Measurements from ENCODE around the gene PALLD. TPM values are rescaled to one million over a fixed set of nuclear protein-coding genes. Genes with fewer than 3 reads are reported as not detected.
"Not testable (repeated sequence)": the region's sequence is repeated elsewhere in the genome, so short reads cannot be mapped to it uniquely, and the experiment has no call there.

The PALLD gene
- total RNA-seq, 5 donors from 2014 or later (not counting 1 experiment from before 2014, with no cell fraction given) = 0.56 to 1.9 (median 0.93) TPM

DNA sequence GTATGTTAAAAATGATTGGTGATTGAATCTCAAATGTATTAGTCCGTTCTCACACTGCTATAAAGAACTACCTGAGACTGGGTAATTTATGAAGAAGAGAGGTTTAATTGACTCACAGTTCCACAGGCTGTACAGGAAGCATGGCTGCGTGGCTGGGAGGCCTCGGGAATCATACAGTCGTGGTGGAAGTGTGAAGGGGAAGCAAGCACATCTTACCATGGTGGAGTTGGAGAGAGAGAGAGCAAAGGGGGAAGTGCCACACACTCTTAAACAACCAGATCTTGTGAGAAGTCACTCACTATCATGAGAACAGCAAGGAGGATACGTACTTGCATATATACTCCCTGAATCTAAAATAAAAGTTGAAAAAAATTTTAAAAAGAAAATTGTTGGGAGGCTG, 306.2 kb downstream of the PALLD start:
- H3K27ac Mint-ChIP-seq; ATAC-seq (replicated peaks in 1 of 4); H3K9me3 ChIP-seq; DNase-seq; H3K4me1 ChIP-seq (ENCODE audit: control insufficient read depth in 1 of 2, extremely low read depth in 1 of 2, insufficient read depth in 2 of 2, low read length in 2 of 2); H3K27me3 ChIP-seq (replicated peaks in 1 of 2; ENCODE audit: control insufficient read depth in 2 of 2, extremely low read depth in 1 of 2, insufficient read depth in 2 of 2, low read length in 1 of 2); H3K36me3 Mint-ChIP-seq; H3K9me3 Mint-ChIP-seq; H3K4me1 Mint-ChIP-seq; H3K36me3 ChIP-seq (ENCODE audit: control insufficient read depth in 2 of 2, extremely low read depth in 1 of 2, insufficient read depth in 1 of 2, low read length in 1 of 2); CTCF ChIA-PET; H3K27ac ChIP-seq (ENCODE audit: low read length); H3K4me3 Mint-ChIP-seq; POLR2A ChIA-PET; H3K4me3 ChIP-seq (ENCODE audit: control insufficient read depth in 1 of 2, extremely low read depth in 1 of 2, low read length in 1 of 2): not testable (repeated sequence)
- WGBS (ENCODE audit: insufficient coverage) = no CpG with 5 or more reads among the region's 5 CpGs
- H3K27me3 Mint-ChIP-seq = peaks cover 5 to 12% of the 10 kb centered on the region in 2 donors

DNA sequence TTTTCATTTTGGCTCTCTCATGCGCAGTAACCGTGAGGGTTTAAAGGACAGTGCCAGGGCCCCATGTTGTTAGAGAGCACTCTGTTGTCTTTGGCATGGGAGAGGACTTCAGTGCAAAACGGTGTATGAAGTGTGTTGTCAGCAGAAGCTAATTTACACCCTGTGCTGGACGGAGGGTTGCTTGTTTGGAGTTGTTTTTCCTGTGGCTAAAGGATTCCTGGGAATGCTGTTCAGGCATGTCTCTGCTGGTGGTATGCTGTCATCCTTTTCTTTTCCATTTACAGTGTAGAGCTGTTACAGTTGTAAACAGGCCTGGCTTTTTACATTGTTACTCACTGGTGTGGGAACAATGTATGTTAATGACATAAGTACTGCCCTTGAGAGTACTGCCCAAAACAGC, 306.9 kb downstream of the PALLD start:
- Mint-ChIP-seq H3K27ac (no peak overlapping the region), H3K9me3 (no peaks in the 10 kb centered on the region), H3K27me3 (peaks cover 5 to 12% of the 10 kb centered on the region in 2 donors), H3K4me1 (peaks cover 0 to 6% (median 3%) of the 10 kb centered on the region in 3 donors), H3K36me3 (no peaks in the 10 kb centered on the region), H3K4me3 (no peak overlapping the region)
- WGBS (ENCODE audit: insufficient coverage) = 96% methylated on average over 3 of the region's 4 CpGs
- Histone ChIP-seq H3K4me1 (ENCODE audit: control insufficient read depth in 1 of 2, extremely low read depth in 1 of 2, insufficient read depth in 2 of 2, low read length in 2 of 2) (no peaks in the 10 kb centered on the region), H3K36me3 (ENCODE audit: control insufficient read depth in 2 of 2, extremely low read depth in 1 of 2, insufficient read depth in 1 of 2, low read length in 1 of 2) (no peaks in the 10 kb centered on the region), H3K27ac (ENCODE audit: low read length) (no peak overlapping the region), H3K4me3 (ENCODE audit: control insufficient read depth in 1 of 2, extremely low read depth in 1 of 2, low read length in 1 of 2) (no peak overlapping the region), H3K27me3 (replicated peaks in 1 of 2; ENCODE audit: control insufficient read depth in 2 of 2, extremely low read depth in 1 of 2, insufficient read depth in 2 of 2, low read length in 1 of 2) (no peaks in the 10 kb centered on the region), H3K9me3 (no peaks in the 10 kb centered on the region)
- DNase-seq (no peak), ATAC-seq (replicated peaks in 1 of 4) (no peak)
- ChIA-PET POLR2A (no interaction called here), CTCF (interaction anchor here in 1 of 2 donors (0.7 kb wide), 1 partner anchor 15 kb away, joined by 3 read pairs; no protein-coding TSS in a partner anchor)

DNA sequence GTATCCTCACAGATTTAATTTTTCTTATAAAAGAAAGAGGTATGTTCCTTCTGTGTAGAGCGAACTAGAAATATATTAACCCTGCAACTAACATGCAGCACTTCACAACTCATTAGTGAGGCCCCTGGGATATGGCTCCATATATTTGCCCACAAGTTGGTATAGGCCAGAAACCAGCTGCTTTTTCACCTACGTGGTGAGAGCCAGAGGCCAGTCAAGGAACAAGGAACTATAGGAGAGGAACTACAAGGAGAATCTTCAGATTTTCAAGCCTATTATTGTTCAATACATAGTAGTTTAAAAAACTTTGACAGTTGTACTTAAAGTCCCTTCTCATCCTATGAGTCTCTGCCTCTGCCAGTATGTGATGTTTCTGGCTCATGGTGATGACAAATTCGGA, 307.3 kb downstream of the PALLD start:
- no peaks in the 10 kb centered on the region for H3K27me3 ChIP-seq (replicated peaks in 1 of 2; ENCODE audit: control insufficient read depth in 2 of 2, extremely low read depth in 1 of 2, insufficient read depth in 2 of 2, low read length in 1 of 2)
- ChIA-PET POLR2A (no interaction called here), CTCF (interaction anchor here in 1 of 2 donors (0.7 kb wide), 1 partner anchor 15 kb away, joined by 3 read pairs; no protein-coding TSS in a partner anchor)
- no peak overlapping the region for H3K27ac Mint-ChIP-seq
- H3K27ac ChIP-seq (ENCODE audit: low read length) = no peak overlapping the region
- DNase-seq (no peak), ATAC-seq (replicated peaks in 1 of 4) (no peak)
- H3K4me1 ChIP-seq (ENCODE audit: control insufficient read depth in 1 of 2, extremely low read depth in 1 of 2, insufficient read depth in 2 of 2, low read length in 2 of 2) = no peaks in the 10 kb centered on the region
- WGBS (ENCODE audit: insufficient coverage) = 60% methylated on average over 1 of the region's 3 CpGs
- H3K4me3 ChIP-seq (ENCODE audit: control insufficient read depth in 1 of 2, extremely low read depth in 1 of 2, low read length in 1 of 2) = no peak overlapping the region
- no peak overlapping the region for H3K4me3 Mint-ChIP-seq
- H3K9me3 ChIP-seq = no peaks in the 10 kb centered on the region
- H3K36me3 Mint-ChIP-seq = no peaks in the 10 kb centered on the region
- H3K4me1 Mint-ChIP-seq = peaks cover 0 to 6% (median 3%) of the 10 kb centered on the region in 3 donors
- H3K9me3 Mint-ChIP-seq = no peaks in the 10 kb centered on the region
- H3K36me3 ChIP-seq (ENCODE audit: control insufficient read depth in 2 of 2, extremely low read depth in 1 of 2, insufficient read depth in 1 of 2, low read length in 1 of 2) = no peaks in the 10 kb centered on the region
- H3K27me3 Mint-ChIP-seq = peaks cover 5 to 11% of the 10 kb centered on the region in 2 donors

DNA sequence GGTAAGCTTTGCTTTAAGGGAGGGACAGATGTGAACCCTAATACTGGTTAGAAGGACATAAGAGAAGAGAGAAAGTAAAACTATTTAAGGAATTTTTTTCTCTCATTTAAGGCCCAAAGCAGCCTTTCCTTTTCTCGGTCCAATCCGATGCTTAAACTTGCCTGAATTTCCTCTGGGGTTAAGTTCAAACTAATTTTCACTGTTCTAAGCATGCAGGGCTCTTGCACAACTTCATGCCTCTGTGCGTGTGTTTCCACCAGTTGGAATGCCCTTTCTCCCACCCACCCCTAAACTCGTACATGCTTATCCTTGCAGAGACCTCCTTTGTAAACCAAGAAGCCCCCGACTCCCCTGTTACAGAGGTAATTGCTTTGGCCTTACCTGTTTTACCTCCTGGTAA, 308.5 kb downstream of the PALLD start:
- Mint-ChIP-seq H3K9me3 (no peaks in the 10 kb centered on the region), H3K4me1 (peaks cover 0 to 6% (median 3%) of the 10 kb centered on the region in 3 donors), H3K4me3 (no peak overlapping the region), H3K36me3 (no peaks in the 10 kb centered on the region), H3K27ac (no peak overlapping the region), H3K27me3 (peaks cover 5 to 12% of the 10 kb centered on the region in 2 donors)
- no peaks in the 10 kb centered on the region for H3K36me3 ChIP-seq (ENCODE audit: control insufficient read depth in 2 of 2, extremely low read depth in 1 of 2, insufficient read depth in 1 of 2, low read length in 1 of 2)
- no peaks in the 10 kb centered on the region for H3K27me3 ChIP-seq (replicated peaks in 1 of 2; ENCODE audit: control insufficient read depth in 2 of 2, extremely low read depth in 1 of 2, insufficient read depth in 2 of 2, low read length in 1 of 2)
- ATAC-seq (replicated peaks in 1 of 4) (no peak), DNase-seq (no peak)
- ChIA-PET POLR2A (no interaction called here), CTCF (interaction anchor here in 1 of 2 donors (0.5 kb wide), 1 partner anchor 20 kb away, joined by 8 read pairs; no protein-coding TSS in a partner anchor)
- no peak overlapping the region for H3K4me3 ChIP-seq (ENCODE audit: control insufficient read depth in 1 of 2, extremely low read depth in 1 of 2, low read length in 1 of 2)
- WGBS (ENCODE audit: insufficient coverage) = 89% methylated on average over 5 of the region's 5 CpGs
- no peak overlapping the region for H3K27ac ChIP-seq (ENCODE audit: low read length)
- no peaks in the 10 kb centered on the region for H3K4me1 ChIP-seq (ENCODE audit: control insufficient read depth in 1 of 2, extremely low read depth in 1 of 2, insufficient read depth in 2 of 2, low read length in 2 of 2)
- no peaks in the 10 kb centered on the region for H3K9me3 ChIP-seq

DNA sequence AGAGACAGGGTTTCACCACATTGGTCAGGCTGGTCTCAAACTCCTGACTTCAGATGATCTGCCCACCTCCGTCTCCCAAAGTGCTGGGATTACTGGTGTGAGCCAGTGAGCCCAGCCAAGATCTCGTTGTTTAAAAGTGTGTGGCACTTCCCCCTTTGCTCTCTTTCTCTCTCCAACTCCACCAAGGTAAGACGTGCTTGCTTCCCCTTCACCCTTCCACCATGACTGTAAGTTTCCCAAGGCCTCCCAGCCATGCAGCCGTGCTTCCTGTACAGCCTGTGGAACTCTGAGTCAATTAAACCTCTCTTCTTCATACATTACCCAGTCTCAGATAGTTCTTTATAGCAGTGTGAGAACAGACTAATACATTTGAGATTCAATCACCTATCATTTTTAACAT, 309.4 kb downstream of the PALLD start:
- WGBS (ENCODE audit: insufficient coverage) = 71% methylated on average over 1 of the region's 4 CpGs
- POLR2A ChIA-PET; H3K27ac ChIP-seq (ENCODE audit: low read length); H3K9me3 ChIP-seq; CTCF ChIA-PET; H3K4me3 Mint-ChIP-seq; H3K36me3 Mint-ChIP-seq; H3K36me3 ChIP-seq (ENCODE audit: control insufficient read depth in 2 of 2, extremely low read depth in 1 of 2, insufficient read depth in 1 of 2, low read length in 1 of 2); H3K4me3 ChIP-seq (ENCODE audit: control insufficient read depth in 1 of 2, extremely low read depth in 1 of 2, low read length in 1 of 2); H3K27ac Mint-ChIP-seq; DNase-seq; H3K4me1 Mint-ChIP-seq; H3K4me1 ChIP-seq (ENCODE audit: control insufficient read depth in 1 of 2, extremely low read depth in 1 of 2, insufficient read depth in 2 of 2, low read length in 2 of 2); H3K9me3 Mint-ChIP-seq; ATAC-seq (replicated peaks in 1 of 4); H3K27me3 ChIP-seq (replicated peaks in 1 of 2; ENCODE audit: control insufficient read depth in 2 of 2, extremely low read depth in 1 of 2, insufficient read depth in 2 of 2, low read length in 1 of 2); H3K27me3 Mint-ChIP-seq: not testable (repeated sequence)

DNA sequence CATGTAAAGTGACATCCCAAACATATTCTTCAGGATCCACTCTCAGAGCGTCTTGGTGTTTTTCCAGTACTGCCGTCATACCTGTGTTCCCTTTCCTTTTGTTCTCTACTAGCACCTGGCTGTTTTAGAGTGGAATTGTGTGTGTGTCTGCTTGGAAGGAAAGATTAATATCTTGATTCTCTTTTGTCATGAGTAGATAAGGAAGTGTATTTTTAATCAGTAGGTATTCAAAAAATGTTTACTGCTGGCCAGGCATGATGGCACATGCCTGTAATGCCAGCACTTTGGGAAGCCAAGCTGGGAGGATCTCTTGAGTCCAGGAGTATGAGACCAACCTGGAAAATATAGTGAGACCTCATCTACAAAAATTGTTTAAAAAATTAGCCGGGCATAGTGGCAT, 314.4 kb downstream of the PALLD start:
- no peaks in the 10 kb centered on the region for H3K27me3 ChIP-seq (replicated peaks in 1 of 2; ENCODE audit: control insufficient read depth in 2 of 2, extremely low read depth in 1 of 2, insufficient read depth in 2 of 2, low read length in 1 of 2)
- Mint-ChIP-seq H3K27ac (no peak overlapping the region), H3K9me3 (no peaks in the 10 kb centered on the region), H3K4me3 (no peak overlapping the region), H3K27me3 (peaks cover 13 to 24% of the 10 kb centered on the region in 2 donors), H3K4me1 (peaks cover 0 to 6% (median 3%) of the 10 kb centered on the region in 3 donors), H3K36me3 (no peaks in the 10 kb centered on the region)
- no peak for ATAC-seq (replicated peaks in 1 of 4)
- no peak overlapping the region for H3K27ac ChIP-seq (ENCODE audit: low read length)
- H3K4me1 ChIP-seq (ENCODE audit: control insufficient read depth in 1 of 2, extremely low read depth in 1 of 2, insufficient read depth in 2 of 2, low read length in 2 of 2) = no peaks in the 10 kb centered on the region
- no peaks in the 10 kb centered on the region for H3K9me3 ChIP-seq
- DNase-seq = no peak
- CTCF ChIA-PET = no interaction called here
- POLR2A ChIA-PET = no interaction called here
- no peaks in the 10 kb centered on the region for H3K36me3 ChIP-seq (ENCODE audit: control insufficient read depth in 2 of 2, extremely low read depth in 1 of 2, insufficient read depth in 1 of 2, low read length in 1 of 2)
- no peak overlapping the region for H3K4me3 ChIP-seq (ENCODE audit: control insufficient read depth in 1 of 2, extremely low read depth in 1 of 2, low read length in 1 of 2)
- WGBS (ENCODE audit: insufficient coverage) = 75% methylated on average over 1 of the region's 3 CpGs
